ENCODE data around the gene CDC42EP1.
"Not testable (repeated sequence)": the region's sequence is repeated elsewhere in the genome, so short reads cannot be mapped to it uniquely, and the experiment has no call there.

The CDC42EP1 gene, protein sequence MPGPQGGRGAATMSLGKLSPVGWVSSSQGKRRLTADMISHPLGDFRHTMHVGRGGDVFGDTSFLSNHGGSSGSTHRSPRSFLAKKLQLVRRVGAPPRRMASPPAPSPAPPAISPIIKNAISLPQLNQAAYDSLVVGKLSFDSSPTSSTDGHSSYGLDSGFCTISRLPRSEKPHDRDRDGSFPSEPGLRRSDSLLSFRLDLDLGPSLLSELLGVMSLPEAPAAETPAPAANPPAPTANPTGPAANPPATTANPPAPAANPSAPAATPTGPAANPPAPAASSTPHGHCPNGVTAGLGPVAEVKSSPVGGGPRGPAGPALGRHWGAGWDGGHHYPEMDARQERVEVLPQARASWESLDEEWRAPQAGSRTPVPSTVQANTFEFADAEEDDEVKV

DNA sequence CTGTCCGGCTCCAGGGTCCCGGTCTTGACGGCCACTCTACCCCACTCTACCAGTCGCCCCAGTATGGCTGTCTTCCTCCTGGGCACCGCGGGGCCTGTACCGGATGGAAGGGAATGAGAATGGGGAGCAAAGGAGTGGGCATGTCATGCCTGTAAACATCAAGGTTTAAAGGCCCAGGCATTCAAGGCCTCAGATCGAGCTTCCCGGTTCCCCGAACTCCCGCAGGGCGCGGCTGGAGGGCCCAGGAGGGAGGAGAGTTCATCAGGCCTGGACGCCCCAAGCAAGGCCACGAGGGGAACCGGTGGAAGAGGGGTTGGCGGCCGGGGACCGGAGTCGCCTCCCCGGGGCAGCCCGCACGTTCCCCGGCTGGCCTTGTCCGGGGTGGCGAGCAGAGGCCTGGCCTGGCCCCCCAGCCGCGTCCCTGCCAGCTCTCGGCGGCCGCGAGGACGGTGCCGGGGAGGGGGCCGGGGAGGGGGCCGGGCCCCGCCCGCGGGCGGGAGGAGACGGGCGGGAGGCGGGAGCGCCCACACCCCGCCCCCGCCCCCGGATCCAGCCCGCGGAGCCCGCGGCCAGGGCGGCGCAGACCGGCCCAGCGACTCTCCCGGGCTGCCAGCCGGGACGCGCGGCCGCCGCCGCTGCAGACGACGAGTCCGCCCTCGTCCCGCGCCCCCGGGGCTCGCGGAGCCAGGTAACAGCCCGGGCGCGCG, at the start of gene CDC42EP1:
Gene CDC42EP1, plus strand, starts transcription at position 580 of the 707 bp plus-strand sequence. CDS start 5,870 bp downstream, outside the sequence.
- DNase-seq, result no peak

GRCh38 chr22:37511395-37512104, 48.7 kb upstream of the CDC42EP1 start:
- DNase-seq, result no peak

GRCh38 chr22:37514526-37515051, 45.7 kb upstream of the CDC42EP1 start:
- DNase-seq, result no peak

DNA sequence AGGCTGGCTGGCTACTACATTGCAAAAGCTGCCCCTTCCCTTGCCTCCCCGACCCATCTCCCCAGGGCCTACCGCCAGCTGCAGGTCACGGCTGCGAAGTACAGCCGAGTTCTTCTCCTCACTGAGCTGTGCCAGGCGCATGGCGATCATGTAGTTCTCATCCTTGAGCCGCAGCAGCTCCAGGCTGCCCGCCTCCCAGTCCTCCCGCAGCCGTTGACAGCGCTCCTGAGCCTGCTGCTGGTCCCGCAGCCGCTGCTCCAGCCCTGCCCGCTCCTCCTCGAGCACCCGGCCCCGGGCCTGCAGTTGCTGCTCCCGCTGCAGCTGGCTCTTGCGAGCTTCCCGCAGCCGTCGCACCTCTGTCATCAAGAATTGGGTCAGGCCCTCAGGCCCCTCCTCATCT, 44.4 kb upstream of the CDC42EP1 start:
- no peak for DNase-seq

GRCh38 chr22:37516456-37516855, 43.8 kb upstream of the CDC42EP1 start:
- DNase-seq, result no peak

- no peak for DNase-seq
Measured at GRCh38 chr22:37517826-37518450, 42.3 kb upstream of the CDC42EP1 start.

- DNase-seq, result no peak
Measured at GRCh38 chr22:37518509-37519267, 41.6 kb upstream of the CDC42EP1 start.

GRCh38 chr22:37519268-37520195, 40.7 kb upstream of the CDC42EP1 start, which contains the start of gene CARD10:
CARD10 (minus strand) TSS chr22:37519415; CDS start chr22:37519200, 215 bp downstream.
- no peak for DNase-seq

- no peak for DNase-seq
Measured at GRCh38 chr22:37520776-37521191, 39.5 kb upstream of the CDC42EP1 start.

GRCh38 chr22:37521236-37521739, 39.0 kb upstream of the CDC42EP1 start:
- DNase-seq, result no peak

DNA sequence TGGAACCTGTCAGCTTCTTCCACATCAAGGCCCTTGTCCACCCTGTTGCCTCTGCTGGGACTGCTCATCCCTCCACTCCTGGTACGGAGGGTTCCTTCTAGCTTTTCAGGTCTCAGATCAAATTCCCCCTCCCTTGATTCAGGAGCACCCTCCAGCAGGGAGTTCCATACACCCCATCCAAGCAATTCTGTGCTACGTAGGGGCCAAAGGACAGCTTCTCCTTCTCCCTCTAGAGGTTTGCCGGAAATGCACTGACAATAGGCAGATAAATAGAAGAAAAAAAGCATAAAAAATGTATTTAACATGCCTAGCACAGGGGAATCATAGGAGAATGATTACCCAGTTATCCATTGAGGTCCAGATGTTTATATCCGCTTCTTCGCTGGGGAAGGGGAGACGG, 37.8 kb upstream of the CDC42EP1 start:
- DNase-seq, result no peak

- DNase-seq, result peak; percentile 22 to 30
Measured at GRCh38 chr22:37525073-37525745, 35.1 kb upstream of the CDC42EP1 start.

DNA sequence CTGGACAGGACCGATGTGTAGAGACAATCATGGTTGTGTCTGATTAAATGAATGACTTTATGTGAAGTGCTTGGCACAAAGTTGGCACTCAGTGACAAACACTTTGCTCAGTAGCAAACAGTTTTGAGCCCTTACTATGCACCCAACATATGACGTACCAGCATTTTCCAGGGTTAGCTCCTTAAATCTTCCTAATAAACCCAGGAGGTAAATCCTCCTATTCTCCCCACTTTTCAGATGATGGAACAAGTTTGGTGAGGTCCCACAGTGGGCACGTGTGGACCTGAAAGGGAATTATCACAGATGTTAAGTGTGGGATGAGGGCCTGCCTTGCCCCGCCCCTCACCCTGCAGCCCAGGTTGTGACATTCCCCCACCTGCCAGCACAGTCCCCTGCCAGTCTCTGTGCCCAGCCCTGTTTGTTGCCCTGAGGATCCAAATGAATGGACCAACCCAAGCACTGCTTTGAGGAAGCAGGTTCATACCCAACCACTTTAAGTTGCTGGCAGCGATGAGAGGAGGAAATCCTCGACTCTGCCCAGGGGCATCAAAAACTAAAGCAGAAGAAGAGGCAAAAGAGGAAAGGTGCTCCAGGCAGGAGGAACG, 34.4 kb upstream of the CDC42EP1 start:
- no peak for DNase-seq

GRCh38 chr22:37526376-37526775, 33.9 kb upstream of the CDC42EP1 start:
- DNase-seq, result no peak

- DNase-seq, result not testable (repeated sequence)
Measured at GRCh38 chr22:37527081-37527752, 33.1 kb upstream of the CDC42EP1 start.

- DNase-seq, result not testable (repeated sequence)
Measured at GRCh38 chr22:37527952-37528351, 32.3 kb upstream of the CDC42EP1 start.

DNA sequence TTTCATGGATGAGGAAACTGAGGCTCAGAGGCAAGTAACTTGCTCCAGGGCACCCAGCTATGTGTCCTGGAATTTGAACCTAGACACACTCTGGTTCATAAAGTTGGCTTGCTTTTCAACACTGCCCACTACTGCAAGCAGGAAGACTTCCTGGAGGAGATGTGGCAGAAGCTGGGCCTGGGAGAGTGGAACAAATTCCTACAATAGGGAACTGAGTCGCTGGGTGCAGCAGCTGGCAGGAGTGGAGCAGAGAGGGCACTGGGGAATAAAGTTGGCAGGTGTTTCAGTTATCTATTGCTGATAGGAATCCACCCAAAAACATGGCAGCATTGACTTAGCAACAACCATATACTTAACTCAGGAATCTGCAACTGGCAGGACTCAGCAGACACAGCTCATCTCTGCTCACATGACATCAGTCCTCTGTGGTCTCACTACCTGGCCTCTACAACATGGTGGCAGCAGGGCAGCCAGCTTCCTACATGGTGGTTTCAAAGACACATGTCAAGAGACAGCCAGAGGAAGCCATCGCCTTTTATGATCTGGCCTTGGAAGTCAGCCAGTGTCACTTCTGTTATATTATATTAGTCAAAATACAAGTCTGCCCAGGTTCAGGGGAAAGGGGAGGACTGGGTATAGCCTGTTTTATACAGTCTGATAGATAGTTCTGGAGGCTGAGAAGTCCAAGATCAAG, 30.5 kb upstream of the CDC42EP1 start:
- DNase-seq, result peak in 1 of 2 donors; percentile 65

DNA sequence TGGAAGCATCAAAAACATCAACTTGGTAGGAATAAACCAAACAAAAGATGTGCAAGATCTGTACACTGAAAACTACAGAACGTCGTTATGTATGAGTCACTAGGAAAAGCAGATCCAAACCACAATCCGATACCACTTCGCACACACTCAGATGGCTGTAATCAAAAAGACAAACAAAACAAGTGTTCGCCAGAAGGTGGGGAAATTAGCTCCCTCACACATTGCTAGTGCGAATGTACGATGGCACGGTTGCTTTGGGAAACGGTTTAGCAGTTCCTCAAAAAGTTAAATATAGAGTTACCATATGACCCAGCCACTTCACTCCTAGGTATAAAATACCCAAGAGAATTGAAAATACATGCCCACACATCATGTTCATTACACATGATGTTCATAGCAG, 26.3 kb upstream of the CDC42EP1 start:
- DNase-seq, result peak in 1 of 2 donors; percentile 92

Measured in bone marrow (tissue), 2 donors.